Stimulated activated memory B cell treated with anti-CD40 and anti-IgM and Interleukin-4, amounts not matched to agents 10 μg/mL and 1 μg/mL and 100 μg/mL, for 72 hours (primary cell): Measurements from ENCODE around the gene ABCC3.
A peak's percentile ranks its signal among the peaks of the same experiment; 100 is the strongest.

Source experiments
- ATAC-seq: fragments of 150-1000 bp; cut with Tn5 transposase; 2 replicates; pipeline ENCODE4 v1.10.0; 2021
- H3K27ac Mint-ChIP-seq: one replicate; pipeline ENCODE4 v1.8.0; 2022; ENCODE audit warnings: mild to moderate bottlenecking, mixed read lengths
- H3K27me3 Mint-ChIP-seq: one replicate; pipeline ENCODE4 v1.8.0; 2022; ENCODE audit warnings: mixed read lengths
- H3K36me3 Mint-ChIP-seq: one replicate; pipeline ENCODE4 v1.8.0; 2022; ENCODE audit warnings: mixed read lengths
- H3K4me1 Mint-ChIP-seq: one replicate; pipeline ENCODE4 v1.8.0; 2022; ENCODE audit warnings: mixed read lengths
- H3K4me3 Mint-ChIP-seq: one replicate; pipeline ENCODE4 v1.8.0; 2022; ENCODE audit warnings: mild to moderate bottlenecking, moderate library complexity, mixed read lengths
- H3K9me3 Mint-ChIP-seq: one replicate; pipeline ENCODE4 v1.8.0; 2022; ENCODE audit warnings: mixed read lengths

Gene ABCC3

GRCh38 chr17:50634224-50634914, at the start of gene ABCC3:
Gene ABCC3 (plus strand): TSS chr17:50634881. CDS start chr17:50634937, 56 bp downstream.
- no peak within 1 kb of the TSS for H3K4me3 Mint-ChIP-seq
- H3K27ac Mint-ChIP-seq = no peak within 1 kb of the TSS
- peak; percentile 17 for ATAC-seq
- H3K27me3 Mint-ChIP-seq = peaks cover 86% of the 10 kb centered on the region
- peaks cover 26% of the 10 kb centered on the region for H3K4me1 Mint-ChIP-seq
- H3K36me3 Mint-ChIP-seq = no peaks in the 10 kb centered on the region
- H3K9me3 Mint-ChIP-seq = no peaks in the 10 kb centered on the region

GRCh38 chr17:50585346-50585745, 49.3 kb upstream of the ABCC3 start:
- Mint-ChIP-seq H3K9me3 (no peaks in the 10 kb centered on the region), H3K27me3 (peaks cover 57% of the 10 kb centered on the region), H3K4me1 (no peaks in the 10 kb centered on the region), H3K4me3 (no peak overlapping the region), H3K36me3 (no peaks in the 10 kb centered on the region), H3K27ac (no peak overlapping the region)
- no peak for ATAC-seq

- Mint-ChIP-seq H3K36me3 (no peaks in the 10 kb centered on the region), H3K27ac (no peak overlapping the region)
Measured at GRCh38 chr17:50585891-50586290, 48.8 kb upstream of the ABCC3 start.

GRCh38 chr17:50586421-50587247, 48.0 kb upstream of the ABCC3 start:
- Mint-ChIP-seq H3K4me1 (no peaks in the 10 kb centered on the region), H3K9me3 (no peaks in the 10 kb centered on the region)
- no peak for ATAC-seq

More at GRCh38 chr17:50585891-50586290, 48.8 kb upstream of the ABCC3 start:
- Mint-ChIP-seq H3K9me3 (no peaks in the 10 kb centered on the region), H3K27me3 (peaks cover 54% of the 10 kb centered on the region), H3K4me3 (no peak overlapping the region), H3K4me1 (no peaks in the 10 kb centered on the region)
- no peak for ATAC-seq

GRCh38 chr17:50587571-50587970, 47.1 kb upstream of the ABCC3 start:
- Mint-ChIP-seq H3K9me3 (no peaks in the 10 kb centered on the region), H3K27ac (no peak overlapping the region), H3K36me3 (no peaks in the 10 kb centered on the region), H3K4me3 (no peak overlapping the region), H3K27me3 (peaks cover 54% of the 10 kb centered on the region), H3K4me1 (no peaks in the 10 kb centered on the region)
- ATAC-seq = no peak

More at GRCh38 chr17:50586421-50587247, 48.0 kb upstream of the ABCC3 start:
- peaks cover 54% of the 10 kb centered on the region for H3K27me3 Mint-ChIP-seq
- no peak overlapping the region for H3K4me3 Mint-ChIP-seq
- H3K27ac Mint-ChIP-seq = no peak overlapping the region
- H3K36me3 Mint-ChIP-seq = no peaks in the 10 kb centered on the region

- Mint-ChIP-seq H3K4me3 (no peak overlapping the region), H3K4me1 (no peaks in the 10 kb centered on the region), H3K36me3 (no peaks in the 10 kb centered on the region), H3K27ac (no peak overlapping the region), H3K9me3 (no peaks in the 10 kb centered on the region), H3K27me3 (peaks cover 57% of the 10 kb centered on the region)
- ATAC-seq = no peak
Measured at GRCh38 chr17:50588391-50589049, 46.2 kb upstream of the ABCC3 start.

- H3K27me3 Mint-ChIP-seq = peaks cover 53% of the 10 kb centered on the region
- H3K27ac Mint-ChIP-seq = no peak overlapping the region
- no peak for ATAC-seq
- no peaks in the 10 kb centered on the region for H3K4me1 Mint-ChIP-seq
- H3K9me3 Mint-ChIP-seq = no peaks in the 10 kb centered on the region
- H3K4me3 Mint-ChIP-seq = no peak overlapping the region
- H3K36me3 Mint-ChIP-seq = no peaks in the 10 kb centered on the region
Measured at GRCh38 chr17:50589095-50589705, 45.5 kb upstream of the ABCC3 start.

- H3K4me3 Mint-ChIP-seq = no peak overlapping the region
- peaks cover 60% of the 10 kb centered on the region for H3K27me3 Mint-ChIP-seq
- H3K27ac Mint-ChIP-seq = no peak overlapping the region
- no peaks in the 10 kb centered on the region for H3K36me3 Mint-ChIP-seq
- no peaks in the 10 kb centered on the region for H3K9me3 Mint-ChIP-seq
- H3K4me1 Mint-ChIP-seq = no peaks in the 10 kb centered on the region
- no peak for ATAC-seq
Measured at GRCh38 chr17:50590946-50591737, 43.5 kb upstream of the ABCC3 start.

- Mint-ChIP-seq H3K9me3 (no peaks in the 10 kb centered on the region), H3K27me3 (peaks cover 58% of the 10 kb centered on the region), H3K4me1 (no peaks in the 10 kb centered on the region), H3K36me3 (no peaks in the 10 kb centered on the region), H3K27ac (no peak overlapping the region), H3K4me3 (no peak overlapping the region)
- no peak for ATAC-seq
Measured at GRCh38 chr17:50593321-50593720, 41.4 kb upstream of the ABCC3 start.

GRCh38 chr17:50594128-50594823, 40.4 kb upstream of the ABCC3 start:
- no peak for ATAC-seq
- H3K4me1 Mint-ChIP-seq = peaks cover 6% of the 10 kb centered on the region

GRCh38 chr17:50594892-50595291, 39.8 kb upstream of the ABCC3 start:
- Mint-ChIP-seq H3K27me3 (peaks cover 68% of the 10 kb centered on the region), H3K4me1 (peaks cover 6% of the 10 kb centered on the region), H3K9me3 (no peaks in the 10 kb centered on the region), H3K36me3 (no peaks in the 10 kb centered on the region), H3K27ac (no peak overlapping the region), H3K4me3 (no peak overlapping the region)
- ATAC-seq = no peak

More at GRCh38 chr17:50594128-50594823, 40.4 kb upstream of the ABCC3 start:
- Mint-ChIP-seq H3K27me3 (peaks cover 62% of the 10 kb centered on the region), H3K4me3 (no peak overlapping the region), H3K9me3 (no peaks in the 10 kb centered on the region), H3K27ac (no peak overlapping the region), H3K36me3 (no peaks in the 10 kb centered on the region)

GRCh38 chr17:50596191-50597037, 38.3 kb upstream of the ABCC3 start:
- H3K27ac Mint-ChIP-seq = no peak overlapping the region
- ATAC-seq = no peak

GRCh38 chr17:50598487-50598886, 36.2 kb upstream of the ABCC3 start:
- H3K27ac Mint-ChIP-seq = no peak overlapping the region
- no peaks in the 10 kb centered on the region for H3K9me3 Mint-ChIP-seq
- ATAC-seq = no peak
- no peaks in the 10 kb centered on the region for H3K36me3 Mint-ChIP-seq
- H3K4me3 Mint-ChIP-seq = no peak overlapping the region
- peaks cover 6% of the 10 kb centered on the region for H3K4me1 Mint-ChIP-seq
- peaks cover 76% of the 10 kb centered on the region for H3K27me3 Mint-ChIP-seq

More at GRCh38 chr17:50596191-50597037, 38.3 kb upstream of the ABCC3 start:
- Mint-ChIP-seq H3K4me3 (no peak overlapping the region), H3K36me3 (no peaks in the 10 kb centered on the region), H3K4me1 (peaks cover 6% of the 10 kb centered on the region), H3K9me3 (no peaks in the 10 kb centered on the region), H3K27me3 (peaks cover 76% of the 10 kb centered on the region)
